Activated effector memory CD4-positive, alpha-beta T cell treated with anti-CD3 and anti-CD28 coated beads, Interleukin-2, amount 50 U/mL, for 16 hours (primary cell): ENCODE results near the gene DCTN2.

Experiments used
- DNase-seq: peaks from one replicate; pipeline ENCODE4 v3.0.0-alpha.2; 2020

Gene DCTN2

DNA sequence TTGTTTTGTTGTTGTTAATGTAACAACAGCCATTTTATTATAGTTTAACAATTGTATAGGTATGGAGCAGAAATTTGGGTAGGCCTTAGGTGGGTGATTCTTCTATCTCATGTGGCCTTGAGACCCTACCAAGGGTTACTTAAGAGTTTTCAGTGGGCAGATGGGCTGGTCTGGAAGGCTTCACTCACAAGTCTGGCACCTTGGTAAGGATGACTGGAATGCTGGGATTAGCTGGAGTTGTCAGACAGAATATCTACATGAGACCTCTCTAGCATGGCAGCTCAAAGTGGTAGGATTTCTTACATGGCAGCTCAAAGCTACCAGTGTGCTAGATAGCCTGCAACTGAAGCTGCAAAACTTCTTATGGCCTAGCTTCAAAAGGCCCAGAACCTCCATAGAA lies 61.3 kb downstream of the DCTN2 start:
- no peak for DNase-seq

DNA sequence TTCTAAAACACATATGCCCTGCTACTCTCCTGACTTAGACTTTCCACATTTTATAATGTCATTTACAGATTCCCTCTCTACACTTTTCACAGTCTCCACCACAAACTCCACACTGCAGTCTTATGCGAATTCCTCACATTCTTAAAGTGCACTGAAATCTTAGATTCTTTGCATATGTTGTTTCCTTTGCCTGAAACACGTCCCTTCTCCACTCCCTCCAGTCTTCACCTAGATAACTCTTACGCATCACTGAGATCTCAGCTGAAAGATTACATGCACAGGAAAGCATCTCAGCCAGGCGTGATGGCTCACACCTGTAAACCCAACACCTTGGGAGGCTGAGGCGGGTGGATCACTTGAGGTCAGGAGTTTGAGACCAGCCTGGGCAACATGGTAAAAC lies 63.5 kb downstream of the DCTN2 start:
- DNase-seq, result no peak

DNA sequence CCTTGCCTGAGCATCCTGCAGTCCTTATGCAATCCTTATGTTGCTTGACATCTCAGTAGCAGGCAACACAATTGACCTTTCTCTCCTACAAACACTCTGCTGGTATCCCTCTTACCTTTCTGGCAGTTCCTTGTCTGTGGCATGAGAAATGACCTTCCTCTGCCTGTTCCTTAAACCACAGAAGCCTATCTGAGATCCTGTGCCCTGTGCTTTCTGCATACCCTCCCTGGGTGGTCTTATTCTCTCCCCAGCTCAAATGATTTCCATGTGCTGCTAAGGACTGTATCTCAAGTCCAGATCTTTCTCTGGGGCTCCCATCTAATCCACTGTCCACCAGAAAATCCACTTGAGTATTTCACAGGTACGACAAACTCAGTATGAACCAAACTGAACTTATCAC lies 65.3 kb downstream of the DCTN2 start:
- no peak for DNase-seq
